GM21526 (cell line): Measurements from ENCODE around the gene ZNF563.
"Not testable (repeated sequence)": the region's sequence is repeated elsewhere in the genome, so short reads cannot be mapped to it uniquely, and the experiment has no call there.

Experiments
- ATAC-seq: cut with Tn5 transposase; IDR thresholded peaks from one replicate; pipeline ENCODE4 v1.9.1; 2021; ENCODE audit warnings: moderate library complexity; ENCODE audit not compliant: unreplicated experiment, low FRiP score

The ZNF563 gene

GRCh38 chr19:12333162-12334159 lies at the start of gene ZNF563:
Gene ZNF563 (minus strand): TSS chr19:12333633. CDS start chr19:12333482, 151 bp downstream.
- ATAC-seq: peak; percentile 88

DNA sequence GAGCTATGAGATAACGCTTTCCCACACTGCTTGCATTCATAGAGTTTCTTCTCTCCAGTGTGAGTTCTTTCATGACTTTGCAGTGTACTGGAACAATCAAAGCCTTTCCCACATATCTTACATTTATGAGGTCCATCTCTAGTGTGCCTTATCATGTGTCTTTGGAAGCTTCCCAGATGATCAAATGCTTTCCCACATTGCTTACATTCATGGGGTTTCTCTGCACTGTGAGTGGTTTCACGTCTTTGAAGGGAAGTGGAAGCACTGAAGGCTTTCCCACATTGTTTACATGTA lies 47.0 kb upstream of the ZNF563 start:
- ATAC-seq: no peak

DNA sequence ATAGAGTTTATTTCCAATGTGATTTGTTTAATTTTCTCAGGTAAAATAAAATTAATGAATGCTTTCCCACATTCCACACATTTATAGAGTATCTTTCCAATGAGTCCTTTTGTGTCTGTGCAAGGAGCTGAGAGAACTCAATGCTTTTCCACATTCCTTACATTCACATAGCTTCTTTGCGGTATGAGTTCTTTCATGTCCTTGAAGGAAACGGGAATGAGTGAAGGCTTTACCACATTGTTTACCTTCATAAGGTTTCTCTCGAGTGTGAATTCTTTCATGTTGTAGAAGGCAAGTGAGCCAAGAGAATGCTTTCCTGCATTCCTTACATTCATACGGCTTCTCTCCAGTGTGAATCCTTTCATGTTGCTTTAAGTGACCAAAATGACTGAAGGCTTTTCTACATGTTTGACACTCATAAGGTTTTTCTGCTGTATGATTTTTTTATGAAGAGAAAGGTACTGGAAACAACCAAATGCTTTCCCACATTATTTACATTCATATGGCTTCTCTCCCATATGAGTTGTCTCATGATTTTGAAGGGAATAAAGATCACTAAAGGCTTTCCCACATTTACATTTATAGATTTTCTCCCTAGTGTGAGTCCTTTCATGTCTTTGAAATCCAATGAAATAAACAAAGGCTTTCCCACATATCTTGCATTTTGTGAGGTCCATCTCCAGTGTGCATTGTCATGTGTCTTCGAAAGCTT lies 46.5 kb upstream of the ZNF563 start:
- ATAC-seq: no peak

DNA sequence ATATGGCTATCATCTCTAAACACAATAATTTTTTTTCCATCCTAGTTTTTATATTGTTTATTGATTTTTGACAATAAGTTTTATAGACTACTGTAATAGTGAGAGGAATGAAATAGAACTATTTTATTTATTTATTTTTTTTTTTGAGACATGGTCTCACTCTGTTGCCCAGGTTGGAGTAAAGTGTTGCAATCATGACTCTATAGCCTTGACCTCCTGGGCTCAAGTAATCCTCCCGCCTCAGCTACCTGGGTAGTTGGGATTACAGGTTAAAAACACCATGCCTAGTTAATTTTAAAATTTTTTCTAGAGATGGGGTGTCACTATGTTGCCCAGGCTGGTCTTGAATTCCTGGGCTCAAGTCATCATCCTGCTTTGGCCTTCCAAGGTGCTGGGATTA lies 40.6 kb upstream of the ZNF563 start:
- ATAC-seq: no peak

DNA sequence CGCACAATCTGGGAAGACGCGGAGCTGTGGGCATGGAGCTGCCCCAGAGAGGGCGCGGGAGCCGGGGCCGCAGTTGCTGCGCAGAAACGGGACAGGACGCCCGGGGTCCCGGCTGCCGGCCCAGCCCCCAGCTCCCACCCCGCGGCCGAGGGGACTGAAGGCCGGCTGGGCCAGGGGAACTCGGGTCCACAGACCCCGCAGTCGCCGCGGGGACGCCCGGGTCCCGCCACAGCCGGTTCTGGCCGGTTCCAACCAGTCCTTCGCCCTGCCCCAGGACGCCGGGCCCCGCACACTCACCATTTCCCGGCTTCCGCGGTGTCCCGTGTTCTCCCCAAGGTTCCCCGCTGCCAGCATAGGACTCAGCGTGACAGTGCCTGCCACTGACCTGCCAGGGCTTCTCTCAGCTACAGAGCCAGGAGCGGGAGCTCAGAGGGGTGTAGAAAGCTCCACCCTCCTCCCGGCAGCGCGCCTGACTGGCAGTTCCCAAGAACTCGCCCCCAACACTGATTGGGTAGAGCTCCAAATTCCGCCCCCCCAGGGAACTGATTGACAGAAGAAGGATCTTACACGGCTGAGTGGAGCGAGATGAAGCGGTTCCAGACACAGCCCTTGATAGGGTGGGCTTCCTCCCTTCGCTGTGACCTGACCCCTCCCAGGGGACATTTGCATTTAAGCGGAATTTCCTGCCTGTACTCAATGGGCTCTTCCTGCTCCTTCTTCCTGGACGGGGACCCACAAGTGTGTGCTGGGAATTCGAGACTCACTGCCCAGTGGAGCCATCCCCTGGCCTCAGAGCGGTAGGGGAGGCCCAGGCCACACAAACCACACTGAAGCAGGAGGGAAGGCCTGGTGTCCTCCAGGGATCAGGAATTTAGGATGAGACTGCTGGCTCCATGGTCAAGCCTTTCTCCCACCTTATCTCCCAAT lies 32.1 kb upstream of the ZNF563 start, which contains the start of gene ZNF442:
Gene ZNF442, minus strand, starts transcription at position 448 of the 927 bp plus-strand sequence. CDS start 2,052 bp downstream, outside the sequence.
- peak; percentile 94 for ATAC-seq

DNA sequence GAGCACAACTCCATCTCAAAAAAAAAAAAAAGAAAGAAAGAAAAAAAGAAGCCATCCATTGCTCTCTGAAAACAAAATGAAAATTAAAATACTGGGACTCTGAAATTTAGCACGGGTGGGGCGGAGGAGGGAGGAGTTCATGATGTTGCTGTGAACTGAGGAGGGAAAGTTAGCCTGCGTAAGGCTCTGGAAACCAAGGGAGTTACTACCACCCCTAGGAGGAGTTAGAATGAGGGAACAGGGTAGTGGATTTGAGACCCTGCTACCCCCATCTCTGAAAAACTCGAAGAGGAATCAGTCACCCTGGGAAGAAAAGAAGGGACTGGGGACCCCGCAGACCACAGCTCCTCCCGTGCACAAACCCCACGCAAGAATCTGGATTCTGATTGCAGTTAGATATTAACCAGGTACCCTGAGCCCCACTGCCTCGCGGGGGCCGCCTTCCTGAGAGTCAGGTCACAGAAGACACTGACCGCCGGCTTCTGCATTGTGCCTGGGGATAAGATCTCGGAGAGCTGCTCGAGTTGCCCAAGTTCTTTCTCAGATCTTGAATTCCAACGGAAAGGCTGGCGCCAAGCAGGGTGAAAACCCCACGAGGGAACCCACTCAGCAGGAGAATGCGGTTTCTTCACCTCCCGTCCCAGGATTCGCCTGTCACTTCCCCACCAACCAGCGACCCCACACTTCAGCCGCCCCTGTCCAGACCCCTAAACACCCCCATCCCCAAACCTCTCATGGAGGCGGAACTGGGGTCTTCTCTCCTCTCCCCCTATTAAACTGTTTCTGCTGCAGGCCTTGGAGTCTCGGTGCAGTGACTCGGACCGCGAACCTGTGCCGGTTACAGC lies 31.2 kb upstream of the ZNF563 start:
- no peak for ATAC-seq

DNA sequence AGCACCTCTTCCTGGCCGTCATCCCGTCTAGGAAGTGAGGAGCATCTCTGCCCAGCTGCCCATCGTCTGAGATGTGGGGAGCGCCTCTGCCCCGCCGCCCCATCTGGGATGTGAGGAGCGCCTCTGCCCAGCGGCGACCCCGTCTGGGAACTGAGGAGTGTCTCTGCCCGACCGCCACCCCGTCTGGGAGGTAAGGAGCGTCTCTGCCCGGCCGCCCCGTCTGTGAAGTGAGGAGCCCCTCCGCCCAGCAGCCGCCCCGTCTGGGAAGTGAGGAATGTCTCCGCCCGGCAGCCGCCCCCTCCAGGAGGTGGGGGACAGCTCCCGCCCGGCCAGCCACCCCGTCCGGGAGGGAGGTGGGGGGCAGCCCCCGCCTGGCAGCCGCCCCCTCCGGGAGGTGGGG lies 28.8 kb upstream of the ZNF563 start:
- ATAC-seq: not testable (repeated sequence)

DNA sequence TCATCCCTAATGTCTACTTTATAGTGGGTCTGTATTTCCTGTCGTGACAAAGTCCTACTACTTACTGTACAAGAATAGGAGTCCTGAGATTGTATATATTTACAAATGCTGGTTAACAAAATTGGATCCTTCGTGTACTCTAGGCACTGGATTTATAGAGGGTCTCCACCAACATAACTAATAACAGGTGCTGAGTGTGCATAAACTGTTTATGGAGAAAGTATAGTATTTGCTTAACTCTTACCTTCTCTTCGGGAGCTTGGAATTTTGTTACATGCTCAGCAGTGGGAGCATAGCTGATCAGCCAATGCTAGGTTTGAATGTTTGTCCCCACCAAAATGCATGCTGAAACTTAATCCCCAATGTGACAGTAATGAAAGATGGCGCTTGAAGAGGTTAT lies 19.9 kb upstream of the ZNF563 start:
- no peak for ATAC-seq

DNA sequence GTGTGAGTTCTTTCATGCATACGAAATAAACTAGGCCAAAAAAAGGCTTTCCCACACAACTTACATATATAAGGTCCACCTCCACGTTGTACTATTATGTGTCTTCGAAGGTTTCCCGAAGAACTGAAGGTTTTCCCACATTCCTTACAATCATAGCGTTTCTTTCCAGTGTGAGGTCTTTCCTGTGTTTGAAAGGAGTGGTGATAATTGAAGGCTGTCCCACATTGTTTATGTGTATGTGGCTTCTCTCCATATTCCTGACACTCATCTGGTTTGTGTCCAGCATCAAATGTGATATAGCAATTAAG lies 17.4 kb upstream of the ZNF563 start:
- ATAC-seq: no peak

DNA sequence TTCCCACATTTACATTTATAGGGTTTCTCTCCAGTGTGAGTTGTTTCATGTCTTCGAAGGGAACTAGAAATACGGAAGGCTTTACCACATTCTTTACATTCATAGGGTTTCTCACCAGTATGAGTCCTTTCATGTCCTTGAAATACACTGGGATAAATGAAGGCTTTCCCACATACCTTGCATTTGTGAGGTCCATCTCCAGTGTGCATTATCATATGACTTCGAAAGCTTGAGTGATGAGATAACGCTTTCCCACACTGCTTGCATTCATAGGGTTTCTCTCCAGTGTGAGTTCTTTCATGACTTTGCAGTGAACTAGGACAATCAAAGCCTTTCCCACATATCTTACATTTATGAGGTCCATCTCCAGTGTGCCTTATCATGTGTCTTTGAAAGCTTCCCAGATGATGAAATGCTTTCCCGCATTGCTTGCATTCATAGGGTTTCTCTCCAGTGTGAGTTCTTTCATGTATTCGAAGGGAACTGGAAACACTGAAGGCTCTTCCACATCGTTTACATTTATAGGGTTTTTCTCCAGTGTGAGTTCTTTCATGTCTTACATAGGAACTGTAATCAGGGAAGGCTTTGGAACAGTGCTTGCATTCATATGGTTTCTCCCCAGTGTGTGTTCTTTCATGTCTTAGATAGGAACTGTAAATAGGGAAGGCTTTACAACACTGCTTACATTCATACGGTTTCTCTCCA lies 16.9 kb upstream of the ZNF563 start:
- no peak for ATAC-seq

DNA sequence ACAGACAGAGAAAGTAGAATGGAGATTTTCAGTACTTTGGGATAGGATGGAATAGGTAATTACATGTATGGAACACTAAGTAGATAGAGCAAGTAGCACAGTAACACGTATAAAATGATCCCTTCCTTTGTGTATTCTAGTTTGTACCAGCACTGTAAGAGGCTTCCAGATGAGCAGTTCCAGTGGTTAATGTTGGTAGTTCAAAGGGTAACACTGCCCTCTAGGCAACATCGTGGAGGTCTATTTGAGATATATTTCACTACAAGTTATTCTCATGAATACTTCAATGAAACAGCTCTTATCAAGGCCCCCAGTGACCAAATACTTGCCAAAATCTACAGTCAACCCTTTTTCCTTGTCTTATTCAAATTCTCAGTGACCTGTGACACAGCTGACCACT lies 13.5 kb upstream of the ZNF563 start:
- no peak for ATAC-seq

GRCh38 chr19:12345197-12345596 lies 11.8 kb upstream of the ZNF563 start:
- no peak for ATAC-seq

- ATAC-seq: no peak
Observed at GRCh38 chr19:12331211-12331941, 2.1 kb downstream of the ZNF563 start.

DNA sequence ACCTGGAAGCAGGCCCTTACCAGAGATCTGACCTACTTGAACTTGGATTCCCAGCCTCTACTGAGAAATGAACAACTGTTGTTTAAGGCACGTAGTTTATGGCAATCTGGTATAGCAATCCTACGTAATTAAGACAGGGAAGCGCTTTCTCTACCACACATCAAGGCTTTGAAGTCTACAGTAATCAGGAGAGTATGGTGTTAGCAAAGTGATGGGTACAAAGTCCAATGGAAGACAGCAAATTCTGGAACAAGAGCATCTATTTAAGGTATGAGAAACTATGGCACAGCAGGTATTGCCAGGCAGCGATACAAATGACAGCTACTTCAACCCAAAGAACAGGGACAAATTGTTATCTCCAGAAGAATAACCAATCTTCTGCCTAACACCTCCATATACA lies 3.1 kb downstream of the ZNF563 start:
- no peak for ATAC-seq

DNA sequence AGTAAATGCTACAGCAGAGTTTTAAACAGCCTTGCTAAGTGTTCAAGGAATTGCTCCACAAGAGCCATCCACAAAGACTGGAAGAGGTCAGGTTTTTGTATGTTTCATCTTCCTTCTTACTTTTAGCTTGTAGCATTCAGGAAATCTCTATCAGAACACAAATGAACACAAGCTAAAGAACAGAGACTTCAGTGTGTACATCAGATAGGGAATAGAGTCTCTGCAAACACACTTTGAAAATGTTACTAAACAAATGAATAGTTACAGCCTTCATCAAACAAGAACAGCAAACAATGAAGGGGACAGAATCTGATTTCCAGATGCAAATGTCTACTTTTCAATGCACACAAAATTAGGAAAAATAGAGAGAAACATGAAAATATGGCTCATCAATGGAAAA lies 7.7 kb downstream of the ZNF563 start:
- no peak for ATAC-seq

- ATAC-seq: no peak
Observed at GRCh38 chr19:12318782-12319413, 14.5 kb downstream of the ZNF563 start.

- no peak for ATAC-seq
Observed at GRCh38 chr19:12314553-12314952, 18.9 kb downstream of the ZNF563 start.

GRCh38 chr19:12308891-12309290 lies 24.5 kb downstream of the ZNF563 start:
- ATAC-seq: not testable (repeated sequence)
